ENCODE results near the gene ANKRD13A. TPM values are rescaled to one million over a fixed set of nuclear protein-coding genes. Genes with fewer than 3 reads are reported as not detected.
"Not testable (repeated sequence)": the region's sequence is repeated elsewhere in the genome, so short reads cannot be mapped to it uniquely, and the experiment has no call there.

Gene ANKRD13A
- total and polyA plus RNA-seq, 11 donors: 8.4 to 80.6 (median 24.4) TPM

- Histone ChIP-seq H3K4me3 (peak within 1 kb of the TSS; percentile 59 to 99 (median 84)), H3K36me3 (peaks cover 0 to 6% (median 0%) of the 10 kb centered on the region in 9 donors), H3K27ac (peak within 1 kb of the TSS in 11 of 12 donors; percentile 33 to 87 (median 72)), H3K4me1 (peaks cover 0 to 30% (median 16%) of the 10 kb centered on the region in 12 donors), H3K9me3 (no peaks in the 10 kb centered on the region), H3K27me3 (no peaks in the 10 kb centered on the region)
- DNase-seq (peak; percentile 94 to 96 (median 96)), ATAC-seq (peak; percentile 95 to 99 (median 98))
- intact Hi-C loops (cut with DNase I): loop anchor here in 1 of 10 donors (5.0 kb wide), 1 partner anchor 51 kb away; the partner anchor contains the start of genes ANKRD13A and GIT2
- TF ChIP-seq POLR2A (IDR thresholded peaks at IDR 0.05): peak in 1 of 2 donors; percentile 62
- TF ChIP-seq CTCF (IDR thresholded peaks at IDR 0.05): peak in 1 of 12 donors; percentile 5
- WGBS, 4 donors: 3 to 4% (median 3%) methylated on average over 28 to 47 of the region's 47 CpGs
These were observed 49.2 kb downstream of the ANKRD13A start, which contains the start of gene C12orf76 for GRCh38 chr12:110048242-110049027. Gene C12orf76, minus strand, starts transcription at chr12:110048522. Its CDS starts 27 bp downstream, at chr12:110048495.

GRCh38 chr12:110049034-110049433 lies 49.8 kb downstream of the ANKRD13A start:
- not testable (repeated sequence) for DNase-seq, H3K27me3 ChIP-seq, H3K9me3 ChIP-seq, H3K36me3 ChIP-seq, ATAC-seq
- peaks cover 0 to 26% (median 14%) of the 10 kb centered on the region in 12 donors for H3K4me1 ChIP-seq
- intact Hi-C loops (cut with DNase I): loop anchor here in 1 of 10 donors (5.0 kb wide), 1 partner anchor 52 kb away; the partner anchor contains the start of genes ANKRD13A and GIT2
- peak overlapping the region in 10 of 12 donors; percentile 59 to 99 (median 84) for H3K4me3 ChIP-seq
- H3K27ac ChIP-seq: peak overlapping the region in 10 of 12 donors; percentile 65 to 87 (median 74)
- 90 to 95% (median 93%) methylated on average over 11 of the region's 11 CpGs for WGBS, 4 donors

GRCh38 chr12:110049666-110050065 lies 50.4 kb downstream of the ANKRD13A start:
- ATAC-seq, DNase-seq, H3K9me3 ChIP-seq, H3K27me3 ChIP-seq, H3K27ac ChIP-seq, H3K36me3 ChIP-seq, H3K4me3 ChIP-seq: not testable (repeated sequence)
- 91 to 94% (median 93%) methylated on average over 9 of the region's 9 CpGs for WGBS, 4 donors
- intact Hi-C loops (cut with DNase I): loop anchor here in 1 of 10 donors (5.0 kb wide), 1 partner anchor 52 kb away; the partner anchor contains the start of genes ANKRD13A and GIT2
- H3K4me1 ChIP-seq: peaks cover 0 to 26% (median 14%) of the 10 kb centered on the region in 12 donors

- DNase-seq (no peak), ATAC-seq (no peak)
- H3K27me3 ChIP-seq: no peaks in the 10 kb centered on the region
- no peaks in the 10 kb centered on the region for H3K36me3 ChIP-seq
- H3K4me1 ChIP-seq: peaks cover 0 to 30% (median 14%) of the 10 kb centered on the region in 12 donors
- WGBS, 4 donors: 72 to 79% (median 73%) methylated on average over 6 of the region's 6 CpGs
- intact Hi-C loops (cut with DNase I): no loop called here
- no peak for TF ChIP-seq CTCF (IDR thresholded peaks at IDR 0.05)
- no peak for TF ChIP-seq POLR2A (IDR thresholded peaks at IDR 0.05)
- H3K4me3 ChIP-seq: no peak overlapping the region
- no peaks in the 10 kb centered on the region for H3K9me3 ChIP-seq
- no peak overlapping the region for H3K27ac ChIP-seq
These were observed 51.7 kb downstream of the ANKRD13A start for GRCh38 chr12:110050927-110051326.

- peak overlapping the region in 1 of 12 donors; percentile 42 for H3K27ac ChIP-seq
- intact Hi-C loops (cut with DNase I); H3K9me3 ChIP-seq; ATAC-seq; DNase-seq; H3K27me3 ChIP-seq; H3K36me3 ChIP-seq; H3K4me3 ChIP-seq: not testable (repeated sequence)
- H3K4me1 ChIP-seq: peaks cover 0 to 12% (median 0%) of the 10 kb centered on the region in 12 donors
- 63 to 72% (median 65%) methylated on average over 11 of the region's 11 CpGs for WGBS, 4 donors
These were observed 56.4 kb downstream of the ANKRD13A start for GRCh38 chr12:110055375-110056352.

- WGBS, 4 donors: 81 to 85% (median 83%) methylated on average over 3 of the region's 3 CpGs
These were observed 57.4 kb downstream of the ANKRD13A start for GRCh38 chr12:110056643-110057042.

More at GRCh38 chr12:110056643-110057042, 57.4 kb downstream of the ANKRD13A start:
- ATAC-seq; H3K27me3 ChIP-seq; H3K9me3 ChIP-seq; intact Hi-C loops (cut with DNase I); H3K36me3 ChIP-seq; H3K27ac ChIP-seq; H3K4me3 ChIP-seq; DNase-seq: not testable (repeated sequence)
- H3K4me1 ChIP-seq: peaks cover 0 to 14% (median 0%) of the 10 kb centered on the region in 12 donors
